AG20443 (cell line): ENCODE results near the gene ERC2.

Source experiments
- DNase-seq: peaks from one replicate; pipeline ENCODE4 v3.0.0; 2012; ENCODE audit warnings: low spot score, mixed read lengths

ERC2 gene

GRCh38 chr3:56189536-56189935 lies 278.7 kb downstream of the ERC2 start:
- DNase-seq = no peak

GRCh38 chr3:56188201-56188600 lies 280.1 kb downstream of the ERC2 start:
- no peak for DNase-seq

- no peak for DNase-seq
These were observed 281.2 kb downstream of the ERC2 start for GRCh38 chr3:56187051-56187450.

- DNase-seq = no peak
These were observed 282.4 kb downstream of the ERC2 start for GRCh38 chr3:56185827-56186226.

- DNase-seq = no peak
These were observed 284.7 kb downstream of the ERC2 start for GRCh38 chr3:56183529-56183928.

GRCh38 chr3:56180433-56180832 lies 287.8 kb downstream of the ERC2 start:
- DNase-seq = no peak

GRCh38 chr3:56173601-56174000 lies 294.7 kb downstream of the ERC2 start:
- no peak for DNase-seq

- no peak for DNase-seq
These were observed 303.8 kb downstream of the ERC2 start for GRCh38 chr3:56164436-56164835.

- DNase-seq = peak; percentile 80
These were observed 310.4 kb downstream of the ERC2 start for GRCh38 chr3:56157693-56158362.

GRCh38 chr3:56154297-56154696 lies 314.0 kb downstream of the ERC2 start:
- DNase-seq = peak; percentile 14

- DNase-seq = no peak
These were observed 320.9 kb downstream of the ERC2 start for GRCh38 chr3:56147354-56147753.

- no peak for DNase-seq
These were observed 322.9 kb downstream of the ERC2 start for GRCh38 chr3:56145410-56145809.

- peak; percentile 37 for DNase-seq
These were observed 323.5 kb downstream of the ERC2 start for GRCh38 chr3:56144805-56145204.

- no peak for DNase-seq
These were observed 330.9 kb downstream of the ERC2 start for GRCh38 chr3:56137415-56137814.

- DNase-seq = no peak
These were observed 331.8 kb downstream of the ERC2 start for GRCh38 chr3:56136514-56136913.

GRCh38 chr3:56135941-56136340 lies 332.3 kb downstream of the ERC2 start:
- no peak for DNase-seq

- peak; percentile 45 for DNase-seq
These were observed 334.8 kb downstream of the ERC2 start for GRCh38 chr3:56133423-56133822.

- DNase-seq = no peak
These were observed 335.5 kb downstream of the ERC2 start for GRCh38 chr3:56132762-56133161.

GRCh38 chr3:56131974-56132590 lies 336.2 kb downstream of the ERC2 start:
- DNase-seq = peak; percentile 91

GRCh38 chr3:56130036-56130435 lies 338.2 kb downstream of the ERC2 start:
- no peak for DNase-seq

- DNase-seq = no peak
These were observed 341.6 kb downstream of the ERC2 start for GRCh38 chr3:56126632-56127031.

GRCh38 chr3:56125358-56126005 lies 342.8 kb downstream of the ERC2 start:
- peak; percentile 70 for DNase-seq

- DNase-seq = no peak
These were observed 343.7 kb downstream of the ERC2 start for GRCh38 chr3:56124546-56124945.
